BE2C (cell line): ENCODE data around the gene CSMD2.

Source experiments
- DNase-seq: peaks from one replicate; pipeline ENCODE4 v3.0.0-alpha.2; 2020
- H3K27me3 ChIP-seq: fragments of 250-450 bp; sonication (Bioruptor Pico); 2 replicates; pipeline ENCODE4 v1.5.1; 2020; ENCODE audit warnings: mild to moderate bottlenecking
- H3K36me3 ChIP-seq: fragments of 250-450 bp; sonication (Bioruptor Pico); 2 replicates; pipeline ENCODE4 v1.5.1; 2020; ENCODE audit warnings: mild to moderate bottlenecking
- H3K4me1 ChIP-seq: fragments of 250-450 bp; sonication (Bioruptor Pico); 2 replicates; pipeline ENCODE4 v1.5.1; 2020
- H3K4me3 ChIP-seq: 2 replicates; pipeline ENCODE4 v1.5.1; 2011; ENCODE audit warnings: low read depth, low read length
- H3K9me3 ChIP-seq: fragments of 250-450 bp; sonication (Bioruptor Pico); 2 replicates; pipeline ENCODE4 v1.5.1; 2020
- TF ChIP-seq, protein P1 (sequence below): IDR thresholded peaks from 2 replicates; pipeline ENCODE4 v1.5.1; 2012; ENCODE audit warnings: mild to moderate bottlenecking, low read depth, low read length

Gene CSMD2

DNA sequence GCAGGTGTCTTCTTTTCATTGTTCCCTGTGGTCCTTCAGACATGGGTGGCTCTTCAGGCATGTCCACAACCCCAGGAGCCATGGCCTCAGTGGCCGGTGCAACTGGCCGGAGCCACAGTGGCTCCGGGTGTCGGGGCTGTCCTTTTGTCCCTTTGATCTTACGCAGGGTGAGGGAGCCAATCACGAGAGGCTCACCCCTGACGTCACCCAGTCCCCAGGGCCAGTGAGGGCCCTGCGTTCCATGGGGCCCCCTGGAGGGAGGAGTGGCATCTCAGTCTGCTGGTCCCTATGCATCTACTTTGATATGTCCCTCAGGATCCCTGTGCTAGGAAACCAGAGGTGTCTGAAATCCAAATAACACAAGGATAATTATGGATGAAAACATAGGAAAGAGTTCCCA, 663.3 kb downstream of the CSMD2 start:
- Histone ChIP-seq H3K9me3 (no peaks in the 10 kb centered on the region), H3K4me3 (no peak overlapping the region), H3K36me3 (no peaks in the 10 kb centered on the region), H3K27me3 (no peaks in the 10 kb centered on the region), H3K4me1 (no peaks in the 10 kb centered on the region)
- no peak for DNase-seq
- TF ChIP-seq, protein P1, sequence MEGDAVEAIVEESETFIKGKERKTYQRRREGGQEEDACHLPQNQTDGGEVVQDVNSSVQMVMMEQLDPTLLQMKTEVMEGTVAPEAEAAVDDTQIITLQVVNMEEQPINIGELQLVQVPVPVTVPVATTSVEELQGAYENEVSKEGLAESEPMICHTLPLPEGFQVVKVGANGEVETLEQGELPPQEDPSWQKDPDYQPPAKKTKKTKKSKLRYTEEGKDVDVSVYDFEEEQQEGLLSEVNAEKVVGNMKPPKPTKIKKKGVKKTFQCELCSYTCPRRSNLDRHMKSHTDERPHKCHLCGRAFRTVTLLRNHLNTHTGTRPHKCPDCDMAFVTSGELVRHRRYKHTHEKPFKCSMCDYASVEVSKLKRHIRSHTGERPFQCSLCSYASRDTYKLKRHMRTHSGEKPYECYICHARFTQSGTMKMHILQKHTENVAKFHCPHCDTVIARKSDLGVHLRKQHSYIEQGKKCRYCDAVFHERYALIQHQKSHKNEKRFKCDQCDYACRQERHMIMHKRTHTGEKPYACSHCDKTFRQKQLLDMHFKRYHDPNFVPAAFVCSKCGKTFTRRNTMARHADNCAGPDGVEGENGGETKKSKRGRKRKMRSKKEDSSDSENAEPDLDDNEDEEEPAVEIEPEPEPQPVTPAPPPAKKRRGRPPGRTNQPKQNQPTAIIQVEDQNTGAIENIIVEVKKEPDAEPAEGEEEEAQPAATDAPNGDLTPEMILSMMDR: no peak

GRCh38 chr1:33501309-33501708, 663.7 kb downstream of the CSMD2 start:
- no peak for DNase-seq
- H3K9me3 ChIP-seq: no peaks in the 10 kb centered on the region
- H3K4me3 ChIP-seq: no peak overlapping the region
- no peaks in the 10 kb centered on the region for H3K27me3 ChIP-seq
- TF ChIP-seq, protein P1: no peak
- no peaks in the 10 kb centered on the region for H3K36me3 ChIP-seq
- H3K4me1 ChIP-seq: no peaks in the 10 kb centered on the region

DNA sequence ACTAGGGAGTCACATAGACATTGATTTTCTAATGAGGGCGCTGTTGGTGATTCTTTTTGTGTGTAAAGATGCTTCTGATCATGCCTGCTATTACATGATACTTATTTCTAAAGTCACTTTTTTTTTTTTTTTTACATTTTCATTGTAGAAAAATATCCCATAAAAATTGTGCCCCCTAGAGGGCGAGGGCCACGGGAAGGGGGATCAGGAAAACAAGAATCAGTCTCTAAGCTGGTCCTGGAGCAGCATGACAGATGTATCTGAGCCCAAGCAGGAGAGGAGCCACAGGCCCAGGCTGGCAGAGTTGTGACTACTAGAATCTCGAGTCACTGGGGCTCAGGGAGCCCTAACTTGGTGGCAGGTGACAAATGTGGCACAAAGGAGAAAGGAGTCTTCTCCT, 664.5 kb downstream of the CSMD2 start:
- Histone ChIP-seq H3K4me1 (no peaks in the 10 kb centered on the region), H3K9me3 (no peaks in the 10 kb centered on the region), H3K27me3 (no peaks in the 10 kb centered on the region), H3K36me3 (no peaks in the 10 kb centered on the region), H3K4me3 (no peak overlapping the region)
- DNase-seq: no peak
- TF ChIP-seq, protein P1: no peak

GRCh38 chr1:33497410-33497809, 667.6 kb downstream of the CSMD2 start:
- H3K4me1 ChIP-seq: no peaks in the 10 kb centered on the region
- no peak overlapping the region for H3K4me3 ChIP-seq
- TF ChIP-seq, protein P1: no peak
- no peak for DNase-seq
- no peaks in the 10 kb centered on the region for H3K36me3 ChIP-seq
- H3K27me3 ChIP-seq: no peaks in the 10 kb centered on the region
- no peaks in the 10 kb centered on the region for H3K9me3 ChIP-seq

GRCh38 chr1:33494929-33495328, 670.1 kb downstream of the CSMD2 start:
- TF ChIP-seq, protein P1: no peak
- Histone ChIP-seq H3K4me1 (no peaks in the 10 kb centered on the region), H3K4me3 (no peak overlapping the region), H3K27me3 (no peaks in the 10 kb centered on the region), H3K36me3 (no peaks in the 10 kb centered on the region), H3K9me3 (no peaks in the 10 kb centered on the region)
- DNase-seq: no peak

GRCh38 chr1:33488624-33489023, 676.4 kb downstream of the CSMD2 start:
- Histone ChIP-seq H3K4me1 (no peaks in the 10 kb centered on the region), H3K4me3 (no peak overlapping the region), H3K36me3 (no peaks in the 10 kb centered on the region), H3K9me3 (no peaks in the 10 kb centered on the region), H3K27me3 (no peaks in the 10 kb centered on the region)
- no peak for DNase-seq
- TF ChIP-seq, protein P1: no peak
